Stimulated activated CD4-positive, alpha-beta T cell treated with anti-CD3 and anti-CD28 coated beads, Interleukin-4, amount 100 ng/mL, for 48 hours (primary cell): Measurements from ENCODE around the gene GPR39.
"Not testable (repeated sequence)": the region's sequence is repeated elsewhere in the genome, so short reads cannot be mapped to it uniquely, and the experiment has no call there.

ENCODE experiments used
- DNase-seq, 2 donors: peaks; one replicate each; pipeline ENCODE4 v3.0.0-alpha.2; 2020; ENCODE audit warnings: low read depth in 2 of 2

GPR39 gene

DNA sequence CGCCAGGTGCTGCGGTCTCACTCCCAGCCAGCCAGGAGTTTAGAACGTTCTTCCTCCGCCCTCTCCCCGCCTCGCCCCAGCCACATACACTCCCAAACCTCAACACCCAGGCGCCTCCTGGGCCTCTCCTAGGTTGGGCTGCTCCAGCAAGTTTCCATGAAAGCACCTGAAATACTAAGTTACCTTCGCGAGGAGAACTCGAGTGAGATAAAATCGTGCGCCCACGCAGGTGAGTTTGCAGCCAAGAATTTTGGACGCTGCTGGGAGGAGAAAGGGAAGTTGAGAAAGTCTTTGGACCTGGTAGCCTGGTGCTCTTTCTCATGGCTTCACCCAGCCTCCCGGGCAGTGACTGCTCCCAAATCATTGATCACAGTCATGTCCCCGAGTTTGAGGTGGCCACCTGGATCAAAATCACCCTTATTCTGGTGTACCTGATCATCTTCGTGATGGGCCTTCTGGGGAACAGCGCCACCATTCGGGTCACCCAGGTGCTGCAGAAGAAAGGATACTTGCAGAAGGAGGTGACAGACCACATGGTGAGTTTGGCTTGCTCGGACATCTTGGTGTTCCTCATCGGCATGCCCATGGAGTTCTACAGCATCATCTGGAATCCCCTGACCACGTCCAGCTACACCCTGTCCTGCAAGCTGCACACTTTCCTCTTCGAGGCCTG, at the start of gene GPR39:
TSS of gene GPR39 (plus strand) at position 83 of the 673 bp plus-strand sequence.
- DNase-seq, result no peak

- no peak for DNase-seq
Observed at GRCh38 chr2:132368191-132368590, 48.4 kb upstream of the GPR39 start.

- no peak for DNase-seq
Observed at GRCh38 chr2:132372276-132372675, 44.3 kb upstream of the GPR39 start.

DNA sequence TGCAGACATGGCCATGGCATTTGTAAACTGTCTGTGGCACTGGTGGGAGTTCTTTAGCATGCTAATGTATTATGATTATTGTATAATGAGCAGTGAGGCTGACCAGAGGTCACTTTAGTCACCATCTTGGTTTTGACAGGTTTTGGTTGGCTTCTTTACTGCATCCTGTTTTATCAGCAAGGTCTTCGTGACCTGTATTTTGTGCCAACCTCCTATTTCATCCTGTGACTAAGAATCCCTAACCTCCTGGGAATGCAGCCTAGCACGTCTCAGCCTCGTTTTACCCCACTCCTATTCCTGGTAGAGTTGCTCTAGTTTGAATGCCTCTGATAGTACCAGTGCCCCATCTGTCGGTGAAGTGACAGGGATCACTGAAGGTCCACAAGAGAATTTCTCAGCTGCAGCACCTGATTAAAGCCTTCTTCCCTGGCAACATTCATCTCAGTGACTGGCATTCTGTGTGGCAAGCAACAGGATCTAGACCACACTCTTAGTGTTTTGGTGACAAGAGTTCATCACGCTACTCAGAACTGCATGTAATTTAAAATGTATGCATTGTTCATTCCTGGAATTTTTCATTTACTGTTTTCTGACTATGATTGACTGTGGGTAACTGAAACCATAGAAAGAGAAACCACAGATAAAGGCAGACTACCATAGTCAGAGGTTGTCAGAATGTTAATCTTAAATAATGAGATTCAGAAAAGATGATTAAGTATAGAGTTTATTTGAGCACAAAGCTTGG, 43.0 kb upstream of the GPR39 start:
- DNase-seq, result no peak

GRCh38 chr2:132374151-132374550, 42.5 kb upstream of the GPR39 start:
- DNase-seq, result no peak

DNA sequence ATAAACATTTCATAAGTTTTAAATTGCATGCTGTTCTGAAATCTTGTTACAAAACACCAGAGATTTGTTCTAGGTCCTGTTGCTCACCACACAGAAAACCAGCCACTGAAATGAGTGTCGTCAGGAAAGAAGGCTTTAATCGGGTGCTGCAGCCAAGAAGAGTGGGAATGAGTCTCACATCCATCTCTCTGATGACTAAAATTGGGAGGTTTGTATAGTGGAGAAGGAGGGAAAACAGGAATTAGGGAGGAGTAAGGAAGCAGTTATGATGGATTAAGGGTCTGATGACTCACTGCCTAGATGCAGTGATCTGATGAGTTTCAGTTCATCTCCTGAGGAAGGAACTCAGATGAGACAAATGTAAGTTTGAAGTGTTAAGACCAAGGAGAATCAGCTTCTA, 42.1 kb upstream of the GPR39 start:
- DNase-seq, result no peak

DNA sequence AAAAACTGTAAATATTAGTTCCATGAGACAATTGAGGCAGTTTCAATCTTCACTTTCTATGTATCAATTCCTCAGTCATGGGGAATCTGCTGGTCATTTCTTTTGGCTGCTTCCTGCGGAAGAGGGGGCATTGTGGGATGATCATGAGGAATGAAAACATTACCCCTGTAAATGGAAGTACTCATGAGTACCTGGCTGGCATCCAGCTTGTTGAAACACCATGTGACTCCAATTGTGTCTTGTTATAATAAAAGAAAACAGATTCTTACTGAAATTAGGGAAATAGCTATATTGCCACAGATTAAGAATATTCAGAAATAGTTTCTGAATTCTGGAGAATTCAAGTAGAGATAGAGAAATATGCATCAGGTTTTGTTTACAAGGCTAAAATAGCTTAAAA, 41.6 kb upstream of the GPR39 start:
- DNase-seq, result no peak

DNA sequence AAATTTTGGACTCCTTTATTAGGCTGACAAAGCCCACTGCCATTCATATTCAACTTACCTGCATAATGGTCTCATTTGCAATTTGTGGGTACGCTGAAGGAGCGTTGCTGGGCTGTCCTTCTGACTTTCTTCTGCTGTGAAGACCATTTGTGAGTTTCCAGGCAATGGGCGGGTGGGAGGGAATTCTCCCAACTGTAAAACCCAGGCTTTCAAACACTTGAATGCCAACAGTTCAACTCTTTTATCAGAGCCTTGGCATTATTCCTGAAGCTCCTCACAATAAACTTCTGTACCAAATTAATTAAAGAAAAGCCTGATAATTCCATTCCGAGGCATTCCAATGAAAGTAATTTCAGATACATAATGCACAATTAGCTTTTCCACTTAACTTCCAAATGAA, 35.2 kb upstream of the GPR39 start:
- no peak for DNase-seq

GRCh38 chr2:132383956-132384355, 32.6 kb upstream of the GPR39 start:
- no peak for DNase-seq

DNA sequence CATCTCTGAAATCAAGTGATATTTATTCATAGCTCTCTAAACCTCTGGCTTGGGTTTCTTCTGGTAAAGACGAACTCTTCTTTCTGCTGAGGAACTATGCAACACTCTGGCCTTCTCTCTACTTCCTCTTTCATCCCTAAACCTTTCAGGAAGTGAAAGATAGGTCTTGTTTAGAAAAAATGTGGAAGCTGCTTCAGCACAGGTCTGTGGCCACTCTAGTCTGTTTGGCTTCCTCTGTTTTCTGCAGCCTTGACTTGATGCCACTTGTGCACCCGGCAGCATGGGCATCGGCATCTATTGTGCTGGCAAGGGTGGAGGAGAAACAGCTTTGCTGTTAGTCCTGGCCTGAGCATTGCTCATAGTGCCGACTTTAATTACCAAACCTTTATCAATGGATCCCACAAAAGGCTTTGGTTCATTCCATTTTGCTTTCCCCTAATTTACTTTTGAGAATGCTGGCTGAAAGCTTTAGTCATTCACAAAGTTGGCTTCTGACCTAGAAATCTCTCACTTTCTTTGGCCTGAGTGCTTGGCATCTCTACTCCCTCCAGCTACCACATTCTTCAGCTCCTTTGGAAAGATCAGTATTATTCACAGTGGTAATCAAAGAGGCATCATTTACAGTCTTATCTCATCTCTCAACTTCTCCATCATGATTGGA, 32.0 kb upstream of the GPR39 start:
- DNase-seq, result no peak

DNA sequence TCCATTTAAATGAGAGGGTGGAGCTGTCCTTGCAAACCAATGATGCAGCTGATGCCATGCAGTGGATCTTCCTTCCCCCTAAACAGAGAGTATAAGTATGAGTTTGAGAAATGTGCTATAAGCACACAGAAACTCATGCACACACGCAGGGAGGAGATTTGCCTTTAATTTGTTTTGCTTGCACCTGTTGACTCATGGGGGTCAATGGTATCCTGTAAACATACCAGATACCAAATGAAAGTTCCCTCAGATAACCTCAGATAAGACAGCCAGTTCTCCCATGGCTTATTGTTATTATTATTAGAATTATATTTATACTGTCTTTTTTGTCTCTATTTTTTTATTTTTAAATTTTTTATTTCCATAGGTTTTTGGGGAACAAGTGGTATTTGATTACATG, 29.5 kb upstream of the GPR39 start:
- no peak for DNase-seq

GRCh38 chr2:132390076-132390475, 26.5 kb upstream of the GPR39 start:
- no peak for DNase-seq

GRCh38 chr2:132391378-132391777, 25.2 kb upstream of the GPR39 start:
- DNase-seq, result no peak

DNA sequence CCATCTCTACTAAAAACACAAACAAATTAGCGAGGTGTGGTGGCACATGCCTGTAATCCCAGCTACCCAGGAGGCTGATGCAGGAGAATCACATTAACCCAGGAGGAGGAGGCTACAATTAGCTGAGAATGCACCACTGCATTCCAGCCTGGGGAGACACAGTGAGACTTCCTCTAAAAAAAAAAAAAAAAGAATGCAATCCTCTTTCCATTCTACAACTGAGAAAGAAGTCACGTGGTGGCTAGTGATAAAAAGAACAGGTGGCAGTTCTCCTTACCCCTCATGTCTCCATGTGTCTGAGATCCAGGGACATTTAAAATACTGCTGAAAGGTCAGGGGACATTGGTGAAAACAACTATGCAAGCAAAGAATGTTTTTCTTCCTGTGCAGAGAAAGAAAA, 24.4 kb upstream of the GPR39 start:
- DNase-seq, result no peak

GRCh38 chr2:132392879-132393278, 23.7 kb upstream of the GPR39 start:
- no peak for DNase-seq

DNA sequence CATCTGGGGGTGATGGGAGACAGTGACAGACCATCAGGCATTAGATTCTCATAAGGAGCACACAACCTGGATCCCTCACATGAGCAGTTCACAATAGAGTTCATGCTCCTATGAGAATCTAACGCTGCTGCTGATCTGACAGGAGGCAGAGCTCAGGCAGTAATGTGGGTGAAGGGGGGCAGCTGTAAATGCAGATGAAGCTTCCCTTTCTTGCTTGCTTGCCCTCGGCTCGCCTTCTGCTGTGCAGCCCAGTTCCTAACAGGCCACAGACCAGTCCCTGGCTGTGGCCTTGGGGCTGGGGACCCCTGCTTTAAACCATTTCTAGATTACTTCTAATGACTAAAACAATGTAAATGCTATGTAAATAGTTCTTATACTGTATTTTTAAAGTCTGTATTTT, 19.6 kb upstream of the GPR39 start:
- not testable (repeated sequence) for DNase-seq

- no peak for DNase-seq
Observed at GRCh38 chr2:132400169-132400900, 16.3 kb upstream of the GPR39 start.

- DNase-seq, result no peak
Observed at GRCh38 chr2:132400901-132401240, 15.7 kb upstream of the GPR39 start.

DNA sequence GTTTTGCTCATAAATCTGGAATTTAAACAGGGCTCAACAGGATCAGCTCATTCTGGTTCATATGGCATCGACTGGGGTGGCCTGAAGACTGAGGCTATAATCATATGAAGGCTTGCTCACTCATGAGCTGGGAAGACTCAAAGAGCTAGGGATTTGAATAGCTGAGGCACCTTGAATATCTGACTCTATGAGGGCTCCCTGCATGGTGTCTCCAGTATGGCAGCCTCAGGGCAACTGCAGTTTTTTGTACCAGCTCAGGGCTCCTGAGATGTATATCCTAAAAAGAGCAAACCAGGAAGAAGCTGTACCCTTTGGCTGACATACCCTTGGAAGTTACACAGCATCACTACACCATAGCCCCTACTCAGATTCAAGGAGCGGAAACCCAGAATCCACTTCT, 15.3 kb upstream of the GPR39 start:
- DNase-seq, result no peak

- no peak for DNase-seq
Observed at GRCh38 chr2:132403146-132403545, 13.5 kb upstream of the GPR39 start.

DNA sequence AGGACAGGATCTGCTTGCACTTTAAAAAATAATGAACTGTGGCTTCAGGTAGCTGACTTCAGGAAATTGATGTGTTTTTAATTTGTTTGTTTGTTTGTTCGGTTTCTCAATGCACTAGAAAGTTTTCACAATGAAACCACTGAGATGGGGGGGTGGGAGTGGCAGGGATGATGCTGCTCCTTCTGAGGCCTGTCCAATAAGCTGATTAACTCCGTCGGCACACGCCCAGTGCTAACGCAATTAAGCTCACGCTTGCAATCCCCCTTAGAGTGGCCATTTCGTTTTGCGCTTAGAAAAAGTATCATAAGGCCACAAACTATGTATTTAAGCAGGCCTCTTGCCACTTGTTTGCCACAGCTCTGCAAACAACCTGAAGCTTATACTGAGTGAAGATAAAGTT, 12.5 kb upstream of the GPR39 start:
- DNase-seq, result no peak

- DNase-seq, result no peak
Observed at GRCh38 chr2:132407784-132408183, 8.8 kb upstream of the GPR39 start.

DNA sequence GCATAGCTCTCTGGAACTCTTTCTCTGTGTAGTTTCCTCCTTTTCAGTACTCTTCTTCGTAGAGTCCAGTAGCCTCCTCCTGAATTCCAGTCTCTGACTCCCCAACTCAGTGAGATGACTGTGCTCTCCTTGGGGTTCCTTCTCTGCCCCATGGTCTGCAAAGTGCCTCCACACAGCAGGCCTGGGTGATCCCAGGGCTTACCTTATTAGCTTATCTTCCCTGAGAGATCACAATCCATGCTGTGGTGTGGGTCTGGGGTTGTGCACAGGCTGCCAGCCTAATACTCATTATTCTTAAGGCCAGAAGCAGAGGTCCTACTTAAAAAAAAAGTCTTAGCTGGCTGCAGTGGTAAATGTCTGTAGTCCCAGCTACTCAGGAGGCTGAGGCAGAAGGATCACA, 4.6 kb upstream of the GPR39 start:
- no peak for DNase-seq
